ENCODE measurements around the gene P4HTM. TPM values are rescaled to one million over a fixed set of nuclear protein-coding genes. Genes with fewer than 3 reads are reported as not detected.

The P4HTM gene
- total RNA-seq, 1 experiment from 2014 or later, result 36.1 TPM

DNA sequence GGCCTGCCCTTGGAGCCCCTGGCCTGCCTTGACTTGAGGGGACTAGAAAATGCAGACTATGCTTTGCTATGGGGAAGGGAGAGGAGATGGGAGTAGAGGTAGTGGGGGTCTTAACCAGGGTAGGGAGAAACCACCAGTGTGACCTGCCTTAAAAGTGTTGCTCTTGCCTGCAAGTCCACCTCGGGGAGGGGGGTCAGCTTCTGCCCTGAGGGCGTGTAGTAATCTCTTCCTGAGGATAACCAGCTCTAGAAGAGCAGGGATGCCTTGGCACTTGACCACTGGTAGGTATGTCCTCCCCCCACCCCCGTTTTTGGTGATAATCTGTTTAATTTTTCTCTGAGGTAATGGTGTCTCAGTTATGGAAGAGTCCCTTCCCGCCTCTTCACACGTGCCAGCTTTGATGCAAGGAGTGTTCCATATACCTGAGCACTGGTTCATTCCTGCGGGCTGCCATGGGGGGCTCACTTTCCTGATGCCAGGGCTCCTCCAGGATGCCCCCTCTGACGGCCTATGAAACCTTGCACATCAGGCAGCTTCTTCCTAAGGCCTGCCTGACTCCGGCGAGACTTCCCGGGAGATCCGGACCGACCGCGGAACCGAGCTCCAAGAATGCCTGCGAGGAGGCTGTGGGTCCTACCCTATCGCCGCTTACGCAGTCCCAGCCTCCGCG is 780 bp upstream of the P4HTM start:
- peak overlapping the region; percentile 92 for H3K9ac ChIP-seq (ENCODE audit: low read length)
- peaks cover 23% of the 10 kb centered on the region for H3K4me1 ChIP-seq (ENCODE audit: low read length)
- peak overlapping the region; percentile 91 for H3K4me2 ChIP-seq (ENCODE audit: low read depth, low read length, poor library complexity, severe bottlenecking)
- H3K36me3 ChIP-seq (ENCODE audit: insufficient read depth, low read length), result no peaks in the 10 kb centered on the region; the same call in 1 of the 2 replicates
- no peaks in the 10 kb centered on the region for H3K9me3 ChIP-seq (ENCODE audit: low read length)
- H3K9me2 ChIP-seq (replicated peaks; ENCODE audit: insufficient read depth, low read length), result no peaks in the 10 kb centered on the region
- H3K79me2 ChIP-seq (ENCODE audit: low read length), result peaks cover 52% of the 10 kb centered on the region
- peak overlapping the region; percentile 68; the same call in 1 of the 2 replicates for H2AFZ ChIP-seq (ENCODE audit: low read length)
- peak overlapping the region; percentile 75 for H3K27ac ChIP-seq (ENCODE audit: low read length)
- no peaks in the 10 kb centered on the region for H3K27me3 ChIP-seq (ENCODE audit: low read length)
- peak overlapping the region; percentile 96 for H3K4me3 ChIP-seq (ENCODE audit: low read length)
- no peaks in the 10 kb centered on the region for H4K20me1 ChIP-seq (ENCODE audit: insufficient read depth, low read depth, low read length)
- no peak for DNase-seq

DNA sequence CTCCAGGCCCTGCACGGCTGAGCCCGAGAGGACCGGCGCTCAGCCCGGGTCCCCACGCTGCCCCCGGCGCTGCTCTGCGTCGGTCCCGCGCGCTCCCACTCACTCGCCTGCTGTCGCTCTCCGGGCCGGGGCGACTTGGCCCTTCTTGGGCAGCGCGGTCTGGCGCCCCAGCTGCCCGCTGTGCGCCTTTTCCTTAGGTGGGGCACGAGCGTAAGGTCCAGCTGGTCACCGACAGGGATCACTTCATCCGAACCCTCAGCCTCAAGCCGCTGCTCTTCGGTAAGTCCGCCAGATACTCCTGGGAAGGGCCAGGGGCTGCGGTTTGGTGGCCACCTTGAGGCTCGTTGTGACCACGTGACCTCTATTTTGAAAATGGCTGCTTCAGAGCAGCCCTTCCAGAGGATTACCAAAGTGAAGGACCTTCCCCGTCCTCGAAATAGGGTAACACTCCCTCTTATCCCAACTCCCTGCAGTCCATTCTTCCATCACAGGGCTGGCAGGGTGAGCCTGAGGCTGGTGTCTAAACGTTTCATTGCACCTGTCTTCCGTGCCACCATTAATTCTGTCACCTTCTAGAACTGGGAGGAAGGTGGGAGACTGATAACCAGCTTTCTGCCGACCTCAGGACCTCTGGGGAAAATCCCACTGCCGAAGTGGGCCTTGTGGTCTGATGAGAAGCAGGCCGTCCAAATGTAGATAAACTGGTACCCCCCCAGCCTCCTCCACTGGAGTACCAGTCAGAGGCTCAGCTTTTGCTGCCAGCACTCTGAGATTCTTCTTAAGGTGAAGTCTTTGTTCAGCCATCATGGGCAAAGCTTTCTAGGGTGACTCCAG is 812 bp downstream of the P4HTM start:
- H3K27ac ChIP-seq (ENCODE audit: low read length), result peak overlapping the region; percentile 75
- peaks cover 58% of the 10 kb centered on the region for H3K79me2 ChIP-seq (ENCODE audit: low read length)
- DNase-seq, result peak; percentile 60
- H3K36me3 ChIP-seq (ENCODE audit: insufficient read depth, low read length), result 0 out of 2 replicates have a peak, but pooled peaks cover 2% of the 10 kb centered on the region
- H4K20me1 ChIP-seq (ENCODE audit: insufficient read depth, low read depth, low read length), result no peaks in the 10 kb centered on the region
- H3K4me2 ChIP-seq (ENCODE audit: low read depth, low read length, poor library complexity, severe bottlenecking), result peak overlapping the region; percentile 91
- H3K4me1 ChIP-seq (ENCODE audit: low read length), result peaks cover 23% of the 10 kb centered on the region
- H3K4me3 ChIP-seq (ENCODE audit: low read length), result peak overlapping the region; percentile 96
- no peaks in the 10 kb centered on the region for H3K9me2 ChIP-seq (replicated peaks; ENCODE audit: insufficient read depth, low read length)
- H2AFZ ChIP-seq (ENCODE audit: low read length), result peak overlapping the region; percentile 92
- peak overlapping the region; percentile 92 for H3K9ac ChIP-seq (ENCODE audit: low read length)
- no peaks in the 10 kb centered on the region for H3K27me3 ChIP-seq (ENCODE audit: low read length)
- H3K9me3 ChIP-seq (ENCODE audit: low read length), result no peaks in the 10 kb centered on the region

DNA sequence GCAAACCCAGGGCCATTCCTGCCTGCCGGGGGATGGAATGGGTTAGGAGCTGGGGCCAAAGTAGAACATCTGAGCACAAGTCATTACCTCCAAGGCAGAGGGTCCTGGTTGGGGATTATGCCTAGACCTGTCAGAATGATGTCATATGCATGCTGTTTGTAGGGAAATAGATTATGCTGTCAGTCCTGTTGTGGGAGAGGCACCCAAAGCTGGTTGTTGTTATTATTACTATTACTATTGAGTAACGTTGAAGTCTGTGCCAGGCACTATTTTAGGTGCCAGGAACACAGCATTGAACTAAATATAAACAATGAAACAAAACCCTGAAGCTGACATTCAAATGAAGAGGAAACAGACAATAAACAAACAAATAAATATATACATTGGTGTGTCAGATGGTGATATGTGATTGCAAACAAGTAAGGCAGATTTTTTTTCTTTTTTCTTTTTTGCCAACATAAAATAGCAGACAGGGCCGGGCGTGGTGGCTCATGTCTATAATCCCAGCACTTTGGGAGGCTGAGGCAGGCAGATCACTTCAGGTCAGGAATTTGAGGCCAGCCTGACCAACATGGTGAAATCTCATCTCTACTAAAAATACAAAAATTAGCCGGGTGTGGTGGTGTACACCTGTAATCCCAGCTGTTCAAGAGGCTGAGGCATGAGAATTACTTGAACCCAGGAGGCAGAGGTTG is 2.0 kb downstream of the P4HTM start:
- peak overlapping the region; percentile 96 for H3K4me3 ChIP-seq (ENCODE audit: low read length)
- H2AFZ ChIP-seq (ENCODE audit: low read length), result no peak overlapping the region
- H3K36me3 ChIP-seq (ENCODE audit: insufficient read depth, low read length), result 0 out of 2 replicates have a peak, but pooled peaks cover 2% of the 10 kb centered on the region
- H4K20me1 ChIP-seq (ENCODE audit: insufficient read depth, low read depth, low read length), result no peaks in the 10 kb centered on the region
- H3K4me2 ChIP-seq (ENCODE audit: low read depth, low read length, poor library complexity, severe bottlenecking), result peak overlapping the region; percentile 91
- no peaks in the 10 kb centered on the region for H3K9me3 ChIP-seq (ENCODE audit: low read length)
- peaks cover 60% of the 10 kb centered on the region for H3K79me2 ChIP-seq (ENCODE audit: low read length)
- DNase-seq, result no peak
- no peaks in the 10 kb centered on the region for H3K9me2 ChIP-seq (replicated peaks; ENCODE audit: insufficient read depth, low read length)
- H3K9ac ChIP-seq (ENCODE audit: low read length), result peak overlapping the region; percentile 92
- H3K27ac ChIP-seq (ENCODE audit: low read length), result no peak overlapping the region
- H3K27me3 ChIP-seq (ENCODE audit: low read length), result no peaks in the 10 kb centered on the region
- H3K4me1 ChIP-seq (ENCODE audit: low read length), result peaks cover 23% of the 10 kb centered on the region

DNA sequence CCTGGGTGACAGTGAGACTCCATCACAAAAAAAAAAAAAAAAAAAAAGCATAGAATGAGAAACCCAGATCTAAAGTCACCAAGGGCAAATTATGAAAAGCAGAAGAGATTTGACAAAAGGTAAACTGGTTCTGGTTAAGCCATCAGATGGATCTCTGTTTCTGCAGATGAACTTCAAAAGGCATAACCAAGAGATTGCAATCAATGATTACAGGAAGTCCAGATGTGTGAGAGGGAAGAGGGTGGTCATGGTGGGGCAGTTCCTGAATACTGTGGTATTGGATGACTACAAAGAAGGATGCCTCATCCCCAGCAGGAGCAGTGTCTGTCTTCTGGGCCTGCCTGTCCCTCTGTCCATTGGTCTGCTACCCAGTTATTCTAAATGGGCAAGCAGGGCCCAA is 3.8 kb downstream of the P4HTM start:
- Histone ChIP-seq H3K4me2 (ENCODE audit: low read depth, low read length, poor library complexity, severe bottlenecking) (no peak overlapping the region), H3K9me3 (ENCODE audit: low read length) (no peaks in the 10 kb centered on the region), H3K9me2 (replicated peaks; ENCODE audit: insufficient read depth, low read length) (no peaks in the 10 kb centered on the region), H2AFZ (ENCODE audit: low read length) (no peak overlapping the region), H4K20me1 (ENCODE audit: insufficient read depth, low read depth, low read length) (no peaks in the 10 kb centered on the region), H3K9ac (ENCODE audit: low read length) (no peak overlapping the region), H3K27me3 (ENCODE audit: low read length) (no peaks in the 10 kb centered on the region), H3K4me1 (ENCODE audit: low read length) (peaks cover 17% of the 10 kb centered on the region), H3K79me2 (ENCODE audit: low read length) (peaks cover 54% of the 10 kb centered on the region), H3K36me3 (ENCODE audit: insufficient read depth, low read length) (0 out of 2 replicates have a peak, but pooled peaks cover 2% of the 10 kb centered on the region), H3K4me3 (ENCODE audit: low read length) (no peak overlapping the region), H3K27ac (ENCODE audit: low read length) (no peak overlapping the region)
- DNase-seq, result no peak

DNA sequence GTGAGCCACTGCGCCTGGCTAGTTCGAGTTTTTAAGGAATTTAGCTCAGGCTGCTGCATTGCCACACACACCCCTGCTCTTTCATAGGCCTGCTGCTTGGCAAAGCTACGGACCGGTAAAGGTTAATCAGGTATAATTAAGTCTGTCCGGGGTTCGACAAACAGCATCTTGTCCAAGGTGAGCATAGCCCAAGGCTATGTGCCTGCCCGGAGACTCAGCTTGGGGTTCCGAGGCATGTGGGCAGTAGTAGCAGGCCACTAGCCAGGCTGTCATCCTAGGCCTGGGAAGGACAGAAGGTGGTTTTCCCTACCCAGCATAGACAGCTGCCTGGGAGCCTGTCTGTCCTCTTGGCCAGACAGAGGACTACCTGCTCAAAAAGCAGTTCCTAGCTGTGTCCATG is 6.6 kb downstream of the P4HTM start:
- Histone ChIP-seq H3K4me3 (ENCODE audit: low read length) (no peak overlapping the region), H3K9me3 (ENCODE audit: low read length) (no peaks in the 10 kb centered on the region), H3K27ac (ENCODE audit: low read length) (no peak overlapping the region), H3K4me2 (ENCODE audit: low read depth, low read length, poor library complexity, severe bottlenecking) (no peak overlapping the region), H3K4me1 (ENCODE audit: low read length) (peaks cover 4% of the 10 kb centered on the region), H4K20me1 (ENCODE audit: insufficient read depth, low read depth, low read length) (no peaks in the 10 kb centered on the region), H3K9me2 (replicated peaks; ENCODE audit: insufficient read depth, low read length) (no peaks in the 10 kb centered on the region), H2AFZ (ENCODE audit: low read length) (no peak overlapping the region), H3K9ac (ENCODE audit: low read length) (no peak overlapping the region), H3K36me3 (ENCODE audit: insufficient read depth, low read length) (0 out of 2 replicates have a peak, but pooled peaks cover 2% of the 10 kb centered on the region), H3K79me2 (ENCODE audit: low read length) (peaks cover 28% of the 10 kb centered on the region), H3K27me3 (ENCODE audit: low read length) (no peaks in the 10 kb centered on the region)
- no peak for DNase-seq

DNA sequence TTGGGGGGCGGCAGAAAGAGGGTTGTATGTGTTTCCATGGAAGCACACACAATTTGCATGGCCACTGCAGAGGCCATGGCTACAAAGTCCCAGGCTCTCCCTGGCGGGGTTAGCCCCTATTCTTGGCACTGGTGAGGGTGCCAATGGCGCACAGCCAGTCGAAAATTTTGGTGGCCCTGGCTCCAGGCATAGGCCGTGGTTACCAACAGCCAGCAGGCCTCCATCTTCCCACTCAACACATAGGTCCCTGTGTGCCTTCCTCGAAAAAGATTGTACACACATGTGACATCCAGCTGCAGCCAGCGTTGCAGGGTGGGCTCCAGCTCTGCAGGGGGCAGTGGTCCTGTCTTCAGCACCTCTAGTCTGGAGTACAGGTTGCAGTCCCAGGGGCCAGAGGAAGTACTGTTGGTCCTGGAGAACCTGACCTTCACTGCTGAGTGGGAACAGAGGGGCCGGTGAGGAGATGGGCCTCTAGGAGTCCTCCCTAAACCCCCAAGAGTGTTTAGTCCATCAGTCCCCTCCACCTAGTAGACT is 7.1 kb downstream of the P4HTM start:
- Histone ChIP-seq H3K27ac (ENCODE audit: low read length) (no peak overlapping the region), H3K4me1 (ENCODE audit: low read length) (no peaks in the 10 kb centered on the region), H3K9me3 (ENCODE audit: low read length) (no peaks in the 10 kb centered on the region), H2AFZ (ENCODE audit: low read length) (no peak overlapping the region), H3K36me3 (ENCODE audit: insufficient read depth, low read length) (0 out of 2 replicates have a peak, but pooled peaks cover 2% of the 10 kb centered on the region), H3K79me2 (ENCODE audit: low read length) (peaks cover 23% of the 10 kb centered on the region), H4K20me1 (ENCODE audit: insufficient read depth, low read depth, low read length) (no peaks in the 10 kb centered on the region), H3K4me2 (ENCODE audit: low read depth, low read length, poor library complexity, severe bottlenecking) (no peak overlapping the region), H3K9me2 (replicated peaks; ENCODE audit: insufficient read depth, low read length) (no peaks in the 10 kb centered on the region), H3K9ac (ENCODE audit: low read length) (no peak overlapping the region), H3K4me3 (ENCODE audit: low read length) (no peak overlapping the region), H3K27me3 (ENCODE audit: low read length) (no peaks in the 10 kb centered on the region)
- DNase-seq, result no peak

DNA sequence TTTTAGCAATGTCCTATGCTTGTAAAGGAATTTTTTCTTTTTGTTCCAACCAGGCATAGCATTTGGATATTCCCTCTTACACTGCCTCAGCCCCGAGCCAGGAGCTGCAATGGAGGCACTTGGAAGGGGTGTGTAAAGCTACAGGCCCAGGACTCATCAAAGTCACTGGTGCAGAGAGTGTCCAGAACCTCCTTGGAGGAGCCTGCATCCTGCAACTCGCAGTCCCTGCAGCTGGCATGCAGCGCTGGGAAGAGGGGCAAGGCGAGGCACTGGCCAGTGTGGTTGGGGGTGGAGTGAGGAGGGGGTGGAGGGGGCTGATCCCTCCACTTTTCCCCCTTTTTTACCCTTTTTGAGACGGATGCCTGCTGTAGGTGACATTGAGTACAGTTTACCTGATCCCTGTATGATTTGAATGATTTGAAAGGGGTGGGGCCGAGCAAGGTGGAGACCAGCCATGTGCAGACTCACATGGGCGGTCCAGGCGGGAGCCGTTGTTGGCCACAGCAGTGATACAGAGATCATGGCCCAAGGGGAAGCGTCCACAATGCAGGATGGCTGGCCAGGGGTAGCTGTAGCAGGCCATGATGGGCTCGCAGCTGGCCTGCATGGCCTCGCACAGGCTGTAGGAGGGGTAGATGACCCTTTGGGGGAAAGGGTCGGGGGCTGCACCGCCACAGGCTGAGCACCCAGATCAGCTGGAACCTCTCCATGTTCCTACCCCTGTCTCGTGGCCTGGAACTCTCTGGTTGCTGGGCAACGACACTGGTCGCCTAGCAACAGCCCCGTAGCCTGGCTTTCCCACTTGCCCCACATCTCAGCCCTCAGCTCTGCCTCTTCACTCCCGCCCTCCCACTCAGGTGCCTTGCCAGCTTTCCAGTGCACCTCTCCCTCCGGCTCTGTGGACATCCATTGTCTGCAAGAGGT is 7.9 kb downstream of the P4HTM start:
- Histone ChIP-seq H3K9me2 (replicated peaks; ENCODE audit: insufficient read depth, low read length) (no peaks in the 10 kb centered on the region), H3K4me2 (ENCODE audit: low read depth, low read length, poor library complexity, severe bottlenecking) (no peak overlapping the region), H3K79me2 (ENCODE audit: low read length) (peaks cover 15% of the 10 kb centered on the region; the same call in 1 of the 2 replicates), H3K36me3 (ENCODE audit: insufficient read depth, low read length) (0 out of 2 replicates have a peak, but pooled peaks cover 2% of the 10 kb centered on the region), H3K27ac (ENCODE audit: low read length) (no peak overlapping the region), H2AFZ (ENCODE audit: low read length) (no peak overlapping the region), H3K4me3 (ENCODE audit: low read length) (no peak overlapping the region), H4K20me1 (ENCODE audit: insufficient read depth, low read depth, low read length) (no peaks in the 10 kb centered on the region), H3K9me3 (ENCODE audit: low read length) (no peaks in the 10 kb centered on the region), H3K4me1 (ENCODE audit: low read length) (no peaks in the 10 kb centered on the region), H3K9ac (ENCODE audit: low read length) (no peak overlapping the region), H3K27me3 (ENCODE audit: low read length) (no peaks in the 10 kb centered on the region)
- DNase-seq, result no peak

Measured in Karpas-422 (cell line).